HEK293 (cell line): ENCODE data around the gene NINJ1.

Source experiments
- RBAK ChIP-seq: fragments of 450-650 bp; formaldehyde crosslinking; IDR thresholded peaks from 2 replicates; pipeline ENCODE4 v1.5.1; 2016; ENCODE audit warnings: missing biosample characterization, missing genetic modification characterization
- ZNF362 ChIP-seq: fragments of 450-650 bp; formaldehyde crosslinking; IDR thresholded peaks from 2 replicates; pipeline ENCODE4 v1.5.1; 2016; ENCODE audit warnings: missing biosample characterization, missing genetic modification characterization
- ZNF704 ChIP-seq: fragments of 450-650 bp; formaldehyde crosslinking; IDR thresholded peaks from 2 replicates; pipeline ENCODE4 v1.5.1; 2016; ENCODE audit warnings: missing biosample characterization, missing genetic modification characterization
- TF ChIP-seq, protein P1 (sequence below): fragments of 450-650 bp; formaldehyde crosslinking; IDR thresholded peaks from 2 replicates; pipeline ENCODE4 v1.5.1; 2016; ENCODE audit warnings: missing biosample characterization, missing genetic modification characterization

DNA sequence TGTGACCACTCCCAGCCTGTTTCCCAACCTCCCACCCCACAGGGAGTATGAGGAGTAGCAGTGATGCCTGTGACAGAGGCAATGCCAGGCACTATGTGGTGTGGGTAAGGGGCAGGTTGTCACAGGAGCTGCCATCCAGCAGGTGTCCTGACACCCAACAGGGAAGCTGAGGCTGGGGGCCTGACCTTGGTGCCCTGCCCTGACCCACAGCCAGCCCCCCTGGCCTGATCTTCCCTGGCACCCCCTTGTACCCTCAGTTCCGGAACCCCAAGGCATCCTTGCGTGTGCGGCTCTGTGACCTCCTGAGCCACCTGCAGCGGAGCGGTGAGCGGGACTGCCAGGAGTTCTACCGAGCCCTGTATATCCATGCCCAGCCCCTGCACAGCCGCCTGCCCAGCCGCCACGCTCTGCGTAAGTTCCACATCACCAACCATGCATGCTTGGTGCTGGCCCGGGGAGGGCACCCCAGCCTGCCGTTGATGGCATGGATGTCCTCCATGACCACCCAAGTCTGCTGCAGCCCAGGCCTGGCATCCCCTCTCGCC, 23.7 kb downstream of the NINJ1 start:
- TF ChIP-seq ZNF362 (tag by site-specific recombination) (no peak), RBAK (tag by site-specific recombination) (no peak), ZNF704 (tag by site-specific recombination) (no peak)
- TF ChIP-seq, protein P1, sequence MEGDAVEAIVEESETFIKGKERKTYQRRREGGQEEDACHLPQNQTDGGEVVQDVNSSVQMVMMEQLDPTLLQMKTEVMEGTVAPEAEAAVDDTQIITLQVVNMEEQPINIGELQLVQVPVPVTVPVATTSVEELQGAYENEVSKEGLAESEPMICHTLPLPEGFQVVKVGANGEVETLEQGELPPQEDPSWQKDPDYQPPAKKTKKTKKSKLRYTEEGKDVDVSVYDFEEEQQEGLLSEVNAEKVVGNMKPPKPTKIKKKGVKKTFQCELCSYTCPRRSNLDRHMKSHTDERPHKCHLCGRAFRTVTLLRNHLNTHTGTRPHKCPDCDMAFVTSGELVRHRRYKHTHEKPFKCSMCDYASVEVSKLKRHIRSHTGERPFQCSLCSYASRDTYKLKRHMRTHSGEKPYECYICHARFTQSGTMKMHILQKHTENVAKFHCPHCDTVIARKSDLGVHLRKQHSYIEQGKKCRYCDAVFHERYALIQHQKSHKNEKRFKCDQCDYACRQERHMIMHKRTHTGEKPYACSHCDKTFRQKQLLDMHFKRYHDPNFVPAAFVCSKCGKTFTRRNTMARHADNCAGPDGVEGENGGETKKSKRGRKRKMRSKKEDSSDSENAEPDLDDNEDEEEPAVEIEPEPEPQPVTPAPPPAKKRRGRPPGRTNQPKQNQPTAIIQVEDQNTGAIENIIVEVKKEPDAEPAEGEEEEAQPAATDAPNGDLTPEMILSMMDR (tag by site-specific recombination), result no peak
